Measurements from ENCODE around the gene SHCBP1L.

- TF ChIP-seq CTCF (IDR thresholded peaks at IDR 0.05) (no peak), EP300 (IDR thresholded peaks at IDR 0.05) (no peak), POLR2A (IDR thresholded peaks at IDR 0.05) (no peak)
Measured at GRCh38 chr1:182955596-182956588, 2.9 kb upstream of the SHCBP1L start.

Measured in ovary (tissue), 3 donors.